Stomach smooth muscle (tissue), 2 donors: ENCODE data around the gene LRRC25.

Experiments
- H3K27ac ChIP-seq: one replicate; pipeline ENCODE4 v1.7.0; 2013; ENCODE audit warnings: mild to moderate bottlenecking, low read length, inconsistent platforms
- H3K27me3 ChIP-seq, 2 donors: one replicate each; pipeline ENCODE4 v1.7.0; 2013; ENCODE audit warnings: low read length in 2 of 2; ENCODE audit not compliant: insufficient read depth in 2 of 2, control insufficient read depth in 1 of 2
- H3K36me3 ChIP-seq, 2 donors: one replicate each; pipeline ENCODE4 v1.7.0; 2013; ENCODE audit warnings: low read length in 2 of 2; ENCODE audit not compliant: control insufficient read depth in 2 of 2, insufficient read depth in 2 of 2
- H3K4me1 ChIP-seq: one replicate; pipeline ENCODE4 v1.7.0; 2013; ENCODE audit warnings: low read length; ENCODE audit not compliant: control insufficient read depth, insufficient read depth
- H3K4me3 ChIP-seq, 2 donors: one replicate each; pipeline ENCODE4 v1.7.0; 2013; ENCODE audit warnings: low read length in 2 of 2
- H3K9ac ChIP-seq, 2 donors: one replicate each; pipeline ENCODE4 v1.7.0; 2013; ENCODE audit warnings: low read length in 2 of 2, mild to moderate bottlenecking in 1 of 2
- H3K9me3 ChIP-seq, 2 donors: one replicate each; pipeline ENCODE4 v1.7.0; 2013; ENCODE audit warnings: low read length in 2 of 2; ENCODE audit not compliant: control insufficient read depth in 2 of 2
- donor health status: healthy.
- donor health status: Pancreatic carcinoma.

The LRRC25 gene

GRCh38 chr19:18396471-18397241 is 766 bp downstream of the LRRC25 start:
- H3K9me3 ChIP-seq: no peaks in the 10 kb centered on the region
- peak overlapping the region in 1 of 2 donors; percentile 54 for H3K4me3 ChIP-seq
- H3K36me3 ChIP-seq: no peaks in the 10 kb centered on the region
- H3K9ac ChIP-seq: no peak overlapping the region
- H3K27ac ChIP-seq: no peak overlapping the region
- peaks cover 4% of the 10 kb centered on the region for H3K4me1 ChIP-seq
- H3K27me3 ChIP-seq: peaks cover 21 to 22% of the 10 kb centered on the region in 2 donors

GRCh38 chr19:18393836-18394235 is 3.6 kb downstream of the LRRC25 start:
- no peaks in the 10 kb centered on the region for H3K36me3 ChIP-seq
- no peak overlapping the region for H3K9ac ChIP-seq
- no peak overlapping the region for H3K27ac ChIP-seq
- peaks cover 21 to 22% of the 10 kb centered on the region in 2 donors for H3K27me3 ChIP-seq
- H3K9me3 ChIP-seq: no peaks in the 10 kb centered on the region
- H3K4me3 ChIP-seq: no peak overlapping the region
- H3K4me1 ChIP-seq: peaks cover 4% of the 10 kb centered on the region

- Histone ChIP-seq H3K4me1 (peaks cover 12% of the 10 kb centered on the region), H3K27ac (no peak overlapping the region), H3K9me3 (no peaks in the 10 kb centered on the region), H3K27me3 (peaks cover 16 to 19% of the 10 kb centered on the region in 2 donors), H3K9ac (no peak overlapping the region), H3K36me3 (no peaks in the 10 kb centered on the region), H3K4me3 (no peak overlapping the region)
These were observed 4.5 kb downstream of the LRRC25 start for GRCh38 chr19:18392926-18393325.

GRCh38 chr19:18392417-18392816 is 5.0 kb downstream of the LRRC25 start:
- Histone ChIP-seq H3K27me3 (peaks cover 11 to 14% of the 10 kb centered on the region in 2 donors), H3K36me3 (no peaks in the 10 kb centered on the region), H3K27ac (no peak overlapping the region), H3K9ac (no peak overlapping the region), H3K9me3 (no peaks in the 10 kb centered on the region), H3K4me3 (no peak overlapping the region), H3K4me1 (peaks cover 13% of the 10 kb centered on the region)

- H3K27ac ChIP-seq: no peak overlapping the region
- no peak overlapping the region for H3K4me3 ChIP-seq
- peaks cover 6 to 9% of the 10 kb centered on the region in 2 donors for H3K27me3 ChIP-seq
- peaks cover 9% of the 10 kb centered on the region for H3K4me1 ChIP-seq
- H3K9ac ChIP-seq: no peak overlapping the region
- H3K36me3 ChIP-seq: no peaks in the 10 kb centered on the region
- H3K9me3 ChIP-seq: no peaks in the 10 kb centered on the region
These were observed 5.8 kb downstream of the LRRC25 start for GRCh38 chr19:18391509-18392075.

- peaks cover 12% of the 10 kb centered on the region for H3K4me1 ChIP-seq
- H3K36me3 ChIP-seq: no peaks in the 10 kb centered on the region
- H3K27ac ChIP-seq: no peak overlapping the region
- H3K4me3 ChIP-seq: no peak overlapping the region
- peaks cover 4 to 18% of the 10 kb centered on the region in 2 donors for H3K27me3 ChIP-seq
- H3K9me3 ChIP-seq: no peaks in the 10 kb centered on the region
- no peak overlapping the region for H3K9ac ChIP-seq
These were observed 7.1 kb downstream of the LRRC25 start for GRCh38 chr19:18390065-18390907.

GRCh38 chr19:18389726-18390064 is 7.7 kb downstream of the LRRC25 start:
- no peaks in the 10 kb centered on the region for H3K9me3 ChIP-seq
- peaks cover 12% of the 10 kb centered on the region for H3K4me1 ChIP-seq
- H3K27me3 ChIP-seq: peaks cover 8 to 23% of the 10 kb centered on the region in 2 donors
- no peaks in the 10 kb centered on the region for H3K36me3 ChIP-seq
- H3K4me3 ChIP-seq: no peak overlapping the region
- no peak overlapping the region for H3K9ac ChIP-seq
- H3K27ac ChIP-seq: no peak overlapping the region

GRCh38 chr19:18388960-18389725 is 8.3 kb downstream of the LRRC25 start:
- H3K27ac ChIP-seq: no peak overlapping the region
- no peaks in the 10 kb centered on the region for H3K36me3 ChIP-seq
- H3K9ac ChIP-seq: no peak overlapping the region
- peaks cover 12% of the 10 kb centered on the region for H3K4me1 ChIP-seq
- no peak overlapping the region for H3K4me3 ChIP-seq
- H3K9me3 ChIP-seq: no peaks in the 10 kb centered on the region
- peaks cover 8 to 24% of the 10 kb centered on the region in 2 donors for H3K27me3 ChIP-seq

- Histone ChIP-seq H3K4me3 (peak overlapping the region in 1 of 2 donors; percentile 74), H3K4me1 (peaks cover 12% of the 10 kb centered on the region), H3K27me3 (peaks cover 8 to 24% of the 10 kb centered on the region in 2 donors), H3K9ac (no peak overlapping the region), H3K27ac (no peak overlapping the region), H3K36me3 (no peaks in the 10 kb centered on the region), H3K9me3 (no peaks in the 10 kb centered on the region)
These were observed 9.1 kb downstream of the LRRC25 start for GRCh38 chr19:18388100-18388959.
